Cardiac muscle cell (in vitro differentiated cells and primary cell): ENCODE measurements around the gene FUZ. TPM values are rescaled to one million over a fixed set of nuclear protein-coding genes. Genes with fewer than 3 reads are reported as not detected.

Experiments used
- DNase-seq, 2 donors: peaks; one replicate each; pipeline versions ENCODE4 v3.0.0 to v3.0.0-alpha.2; 2010 to 2017; ENCODE audit warnings: low read depth in 1 of 2, low spot score in 1 of 2
- H3K27ac ChIP-seq: fragments of 200-600 bp; sonication (generic); 2 replicates; pipeline ENCODE4 v1.5.1; 2016
- H3K27me3 ChIP-seq: fragments of 200-600 bp; sonication (generic); 2 replicates; pipeline ENCODE4 v1.6.0; 2016; ENCODE audit warnings: control low read depth
- H3K36me3 ChIP-seq: fragments of 200-600 bp; sonication (generic); 2 replicates; pipeline ENCODE4 v1.5.1; 2016; ENCODE audit warnings: control low read depth
- H3K4me1 ChIP-seq: fragments of 200-600 bp; sonication (generic); 2 replicates; pipeline ENCODE4 v1.8.1; 2017; ENCODE audit warnings: low read depth, mild to moderate bottlenecking, mixed run types
- H3K4me3 ChIP-seq: fragments of 200-600 bp; sonication (generic); 2 replicates; pipeline ENCODE4 v1.5.1; 2016; ENCODE audit warnings: mild to moderate bottlenecking
- H3K9me3 ChIP-seq: fragments of 200-600 bp; sonication (generic); 2 replicates; pipeline ENCODE4 v1.5.1; 2017; ENCODE audit warnings: low read depth, mild to moderate bottlenecking, control low read depth
- CTCF ChIP-seq: IDR thresholded peaks from 2 replicates; pipeline ENCODE4 v1.5.1; 2012; ENCODE audit warnings: low read depth, mild to moderate bottlenecking, low read length
- polyA plus RNA-seq: library from polyadenylated mRNA; unstranded; fragments of >200 nt; fragmentation: Nextera tagmentation; extraction: Ambion mirVana; gene quantifications from 2 replicates; pipeline ENCODE4 v1.2.1, GENCODE V29; 2016
- total RNA-seq: library from RNA; depleted of rRNA; stranded (reverse); fragments of >200 nt; gene quantifications from 2 replicates; pipeline ENCODE4 v1.2.3, GENCODE V29; 2016

The FUZ gene
- total and polyA plus RNA-seq, 2 experiments from 2014 or later, result 39.0 to 60.8 TPM

GRCh38 chr19:49761625-49762311 lies 51.3 kb downstream of the FUZ start:
- peak; percentile 49 for TF ChIP-seq CTCF
- no peaks in the 10 kb centered on the region for H3K27me3 ChIP-seq
- H3K36me3 ChIP-seq, result no peaks in the 10 kb centered on the region
- no peaks in the 10 kb centered on the region for H3K9me3 ChIP-seq
- H3K27ac ChIP-seq, result no peak overlapping the region
- no peak overlapping the region for H3K4me3 ChIP-seq
- peaks cover 4% of the 10 kb centered on the region for H3K4me1 ChIP-seq
- DNase-seq, result peak; percentile 28 to 81

GRCh38 chr19:49761249-49761624 lies 51.9 kb downstream of the FUZ start:
- no peaks in the 10 kb centered on the region for H3K9me3 ChIP-seq
- no peak for TF ChIP-seq CTCF
- no peak for DNase-seq
- H3K4me1 ChIP-seq, result peaks cover 4% of the 10 kb centered on the region
- H3K36me3 ChIP-seq, result no peaks in the 10 kb centered on the region
- no peak overlapping the region for H3K27ac ChIP-seq
- H3K27me3 ChIP-seq, result no peaks in the 10 kb centered on the region
- no peak overlapping the region for H3K4me3 ChIP-seq

- peak in 1 of 2 donors; percentile 71 for DNase-seq
- Histone ChIP-seq H3K36me3 (no peaks in the 10 kb centered on the region), H3K27me3 (no peaks in the 10 kb centered on the region), H3K4me3 (no peak overlapping the region), H3K9me3 (no peaks in the 10 kb centered on the region), H3K27ac (no peak overlapping the region), H3K4me1 (no peaks in the 10 kb centered on the region)
- TF ChIP-seq CTCF, result no peak
Observed at GRCh38 chr19:49758292-49758691, 54.8 kb downstream of the FUZ start.

Other genes starting within 250 kb of the FUZ start
- gene NOSIP, start 232.7 kb downstream of the FUZ start, total RNA-seq, result 120 and 132 TPM in 2 replicates
- 181 and 193 TPM in 2 replicates for gene NOSIP, start 232.7 kb downstream of the FUZ start, polyA plus RNA-seq
- 0.67 and 8.2 TPM in 2 replicates for gene PRRG2, start 232.0 kb downstream of the FUZ start, total RNA-seq
- 0.10 and 0.29 TPM in 2 replicates for gene PRRG2, start 232.0 kb downstream of the FUZ start, polyA plus RNA-seq
- 18.2 and 24.7 TPM in 2 replicates for gene PRR12, start 222.1 kb downstream of the FUZ start, total RNA-seq
- 3.9 and 5.1 TPM in 2 replicates for gene PRR12, start 222.1 kb downstream of the FUZ start, polyA plus RNA-seq
- 41.3 and 42.6 TPM in 2 replicates for gene RRAS, start 173.1 kb downstream of the FUZ start, total RNA-seq
- gene RRAS, start 173.1 kb downstream of the FUZ start, polyA plus RNA-seq, result 80.1 and 88.1 TPM in 2 replicates
- gene SCAF1, start 171.1 kb downstream of the FUZ start, total RNA-seq, result 66.9 and 71.0 TPM in 2 replicates
- 16.4 and 19.3 TPM in 2 replicates for gene SCAF1, start 171.1 kb downstream of the FUZ start, polyA plus RNA-seq
- gene IRF3, start 147.4 kb downstream of the FUZ start, total RNA-seq, result 137 and 145 TPM in 2 replicates
- 37.6 and 38.4 TPM in 2 replicates for gene IRF3, start 147.4 kb downstream of the FUZ start, polyA plus RNA-seq
- gene BCL2L12, start 147.4 kb downstream of the FUZ start, total RNA-seq, result 39.4 and 41.3 TPM in 2 replicates
- gene BCL2L12, start 147.4 kb downstream of the FUZ start, polyA plus RNA-seq, result 55.5 and 59.4 TPM in 2 replicates
- 494 and 516 TPM in 2 replicates for gene PRMT1, start 136.0 kb downstream of the FUZ start, total RNA-seq
- 398 and 431 TPM in 2 replicates for gene PRMT1, start 136.0 kb downstream of the FUZ start, polyA plus RNA-seq
- 3.6 and 5.1 TPM in 2 replicates for gene ADM5, start 123.7 kb downstream of the FUZ start, total RNA-seq
- 1.1 and 2.2 TPM in 2 replicates for gene ADM5, start 123.7 kb downstream of the FUZ start, polyA plus RNA-seq
- gene CPT1C, start 122.2 kb downstream of the FUZ start, total RNA-seq, result 29.0 and 33.8 TPM in 2 replicates
- gene CPT1C, start 122.2 kb downstream of the FUZ start, polyA plus RNA-seq, result 26.5 and 31.7 TPM in 2 replicates
- gene TSKS, start 50.0 kb downstream of the FUZ start, total RNA-seq, result 0.09 TPM in 1 of 2 replicates, not detected in the other
- not detected in 2 replicates for gene TSKS, start 50.0 kb downstream of the FUZ start, polyA plus RNA-seq
- 152 and 153 TPM in 2 replicates for gene AP2A1, start 46.3 kb downstream of the FUZ start, total RNA-seq
- 64.2 and 78.0 TPM in 2 replicates for gene AP2A1, start 46.3 kb downstream of the FUZ start, polyA plus RNA-seq
- 68.7 and 83.7 TPM in 2 replicates for gene MED25, start 5.0 kb upstream of the FUZ start, total RNA-seq
- 69.9 and 73.2 TPM in 2 replicates for gene MED25, start 5.0 kb upstream of the FUZ start, polyA plus RNA-seq
- gene PTOV1, start 37.9 kb upstream of the FUZ start, total RNA-seq, result 290 and 380 TPM in 2 replicates
- 445 and 583 TPM in 2 replicates for gene PTOV1, start 37.9 kb upstream of the FUZ start, polyA plus RNA-seq
- 73.8 and 74.5 TPM in 2 replicates for gene PNKP, start 54.3 kb upstream of the FUZ start, total RNA-seq
- 69.7 and 98.4 TPM in 2 replicates for gene PNKP, start 54.3 kb upstream of the FUZ start, polyA plus RNA-seq
- gene AKT1S1, start 64.1 kb upstream of the FUZ start, total RNA-seq, result 27.5 and 36.9 TPM in 2 replicates
- 45.4 and 66.2 TPM in 2 replicates for gene AKT1S1, start 64.1 kb upstream of the FUZ start, polyA plus RNA-seq
- 25.4 and 26.8 TPM in 2 replicates for gene TBC1D17, start 64.4 kb upstream of the FUZ start, total RNA-seq
- gene TBC1D17, start 64.4 kb upstream of the FUZ start, polyA plus RNA-seq, result 38.0 and 52.5 TPM in 2 replicates
- gene IL4I1, start 83.6 kb upstream of the FUZ start, total RNA-seq, result 0.63 TPM in 1 of 2 replicates, not detected in the other
- gene IL4I1, start 83.6 kb upstream of the FUZ start, polyA plus RNA-seq, result 0.40 TPM in 1 of 2 replicates, not detected in the other
- 5.9 and 6.8 TPM in 2 replicates for gene ATF5, start 115.9 kb upstream of the FUZ start, total RNA-seq
- 4.8 and 6.3 TPM in 2 replicates for gene ATF5, start 115.9 kb upstream of the FUZ start, polyA plus RNA-seq
- gene NUP62, start 116.2 kb upstream of the FUZ start, total RNA-seq, result 60.6 and 71.3 TPM in 2 replicates
- 43.3 and 63.1 TPM in 2 replicates for gene NUP62, start 116.2 kb upstream of the FUZ start, polyA plus RNA-seq
- 0.03 TPM in 1 of 2 replicates, not detected in the other for gene SIGLEC11, start 147.9 kb upstream of the FUZ start, total RNA-seq
- gene SIGLEC11, start 147.9 kb upstream of the FUZ start, polyA plus RNA-seq, result 0.13 TPM in 1 of 2 replicates, not detected in the other
- 29.9 and 34.3 TPM in 2 replicates for gene VRK3, start 212.1 kb upstream of the FUZ start, total RNA-seq
- 38.1 and 45.9 TPM in 2 replicates for gene VRK3, start 212.1 kb upstream of the FUZ start, polyA plus RNA-seq
- gene ZNF473, start 212.7 kb upstream of the FUZ start, total RNA-seq, result 6.3 and 6.5 TPM in 2 replicates
- 4.4 and 5.3 TPM in 2 replicates for gene ZNF473, start 212.7 kb upstream of the FUZ start, polyA plus RNA-seq